WTC11 (cell line): ENCODE results near the gene LAMA5.

ENCODE experiments used
- ZNF121 ChIP-seq: sonication (generic); formaldehyde crosslinking; IDR thresholded peaks from 2 replicates; pipeline ENCODE4 v1.8.0; 2023; ENCODE audit warnings: missing genetic modification reagents
- TF ChIP-seq, protein P1 (sequence below): fragments of 200-600 bp; IDR thresholded peaks from 2 replicates; pipeline ENCODE4 v1.8.0; 2022; ENCODE audit warnings: antibody characterized with exemption
- TF ChIP-seq, protein P2 (sequence below): sonication (generic); formaldehyde crosslinking; conservative IDR thresholded peaks from 2 replicates; pipeline ENCODE4 v1.8.1; 2022; ENCODE audit warnings: mild to moderate bottlenecking, missing genetic modification reagents

DNA sequence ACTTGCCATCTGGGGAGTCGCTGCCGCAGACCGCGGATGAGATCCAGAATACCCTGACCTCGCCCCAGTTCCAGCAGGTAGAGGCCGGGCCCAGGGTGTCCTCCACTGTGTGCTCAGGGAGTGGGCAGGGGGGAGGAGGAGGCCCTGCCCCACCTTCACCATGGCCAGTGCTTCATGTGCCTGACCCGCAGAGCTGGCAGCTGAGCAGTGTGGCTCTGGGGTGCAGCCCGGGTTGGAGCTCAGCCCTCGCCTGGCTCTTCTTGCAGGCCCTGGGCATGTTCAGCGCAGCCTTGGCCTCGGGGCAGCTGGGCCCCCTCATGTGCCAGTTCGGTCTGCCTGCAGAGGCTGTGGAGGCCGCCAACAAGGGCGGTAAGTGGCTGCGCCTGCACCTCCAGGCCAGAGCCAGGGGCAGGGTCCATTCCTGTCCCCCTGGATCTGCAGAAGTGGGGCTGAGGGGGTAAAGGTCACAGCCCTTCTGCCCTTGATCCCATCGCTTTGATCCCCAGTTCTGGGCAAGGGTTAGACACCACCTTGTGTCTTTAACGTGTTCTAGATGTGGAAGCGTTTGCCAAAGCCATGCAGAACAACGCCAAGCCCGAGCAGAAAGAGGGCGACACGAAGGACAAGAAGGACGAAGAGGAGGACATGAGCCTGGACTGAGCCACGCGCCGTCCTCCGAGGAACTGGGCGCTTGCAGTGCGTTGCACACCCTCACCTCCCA lies 58.9 kb downstream of the LAMA5 start:
- TF ChIP-seq, protein P1, sequence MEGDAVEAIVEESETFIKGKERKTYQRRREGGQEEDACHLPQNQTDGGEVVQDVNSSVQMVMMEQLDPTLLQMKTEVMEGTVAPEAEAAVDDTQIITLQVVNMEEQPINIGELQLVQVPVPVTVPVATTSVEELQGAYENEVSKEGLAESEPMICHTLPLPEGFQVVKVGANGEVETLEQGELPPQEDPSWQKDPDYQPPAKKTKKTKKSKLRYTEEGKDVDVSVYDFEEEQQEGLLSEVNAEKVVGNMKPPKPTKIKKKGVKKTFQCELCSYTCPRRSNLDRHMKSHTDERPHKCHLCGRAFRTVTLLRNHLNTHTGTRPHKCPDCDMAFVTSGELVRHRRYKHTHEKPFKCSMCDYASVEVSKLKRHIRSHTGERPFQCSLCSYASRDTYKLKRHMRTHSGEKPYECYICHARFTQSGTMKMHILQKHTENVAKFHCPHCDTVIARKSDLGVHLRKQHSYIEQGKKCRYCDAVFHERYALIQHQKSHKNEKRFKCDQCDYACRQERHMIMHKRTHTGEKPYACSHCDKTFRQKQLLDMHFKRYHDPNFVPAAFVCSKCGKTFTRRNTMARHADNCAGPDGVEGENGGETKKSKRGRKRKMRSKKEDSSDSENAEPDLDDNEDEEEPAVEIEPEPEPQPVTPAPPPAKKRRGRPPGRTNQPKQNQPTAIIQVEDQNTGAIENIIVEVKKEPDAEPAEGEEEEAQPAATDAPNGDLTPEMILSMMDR: no peak
- TF ChIP-seq, protein P2, sequence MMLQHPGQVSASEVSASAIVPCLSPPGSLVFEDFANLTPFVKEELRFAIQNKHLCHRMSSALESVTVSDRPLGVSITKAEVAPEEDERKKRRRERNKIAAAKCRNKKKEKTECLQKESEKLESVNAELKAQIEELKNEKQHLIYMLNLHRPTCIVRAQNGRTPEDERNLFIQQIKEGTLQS (CRISPR knock-in tag): no peak
- TF ChIP-seq ZNF121 (CRISPR knock-in tag): no peak
